ENCODE results near the gene PAIP1.
"Not testable (repeated sequence)": the region's sequence is repeated elsewhere in the genome, so short reads cannot be mapped to it uniquely, and the experiment has no call there.

The PAIP1 gene

GRCh38 chr5:43570450-43571158, 13.7 kb upstream of the PAIP1 start:
- DNase-seq = no peak

- DNase-seq = no peak
These were observed 12.4 kb upstream of the PAIP1 start for GRCh38 chr5:43569236-43569746.

GRCh38 chr5:43567967-43568366, 11.1 kb upstream of the PAIP1 start:
- no peak for DNase-seq

- no peak for DNase-seq
These were observed 8.2 kb upstream of the PAIP1 start for GRCh38 chr5:43565043-43565442.

- no peak for DNase-seq
These were observed 7.5 kb upstream of the PAIP1 start for GRCh38 chr5:43564289-43564850.

GRCh38 chr5:43563321-43563720, 6.4 kb upstream of the PAIP1 start:
- no peak for DNase-seq

GRCh38 chr5:43561356-43561755, 4.5 kb upstream of the PAIP1 start:
- no peak for DNase-seq

- no peak for DNase-seq
These were observed 3.3 kb upstream of the PAIP1 start for GRCh38 chr5:43560128-43560527.

GRCh38 chr5:43556607-43556856, 345 bp downstream of the PAIP1 start:
- not testable (repeated sequence) for DNase-seq

GRCh38 chr5:43555895-43556606, 826 bp downstream of the PAIP1 start:
- DNase-seq = peak; percentile 32

- no peak for DNase-seq
These were observed 2.4 kb downstream of the PAIP1 start for GRCh38 chr5:43554497-43554896.

GRCh38 chr5:43553381-43553780, 3.5 kb downstream of the PAIP1 start:
- DNase-seq = no peak

GRCh38 chr5:43551731-43552130, 5.1 kb downstream of the PAIP1 start:
- DNase-seq = no peak

- DNase-seq = not testable (repeated sequence)
These were observed 7.6 kb downstream of the PAIP1 start for GRCh38 chr5:43549272-43549671.

GRCh38 chr5:43548358-43548757, 8.5 kb downstream of the PAIP1 start:
- no peak for DNase-seq

GRCh38 chr5:43547532-43547931, 9.3 kb downstream of the PAIP1 start:
- DNase-seq = no peak

GRCh38 chr5:43543434-43543833, 13.4 kb downstream of the PAIP1 start:
- no peak for DNase-seq

- no peak for DNase-seq
These were observed 16.1 kb downstream of the PAIP1 start for GRCh38 chr5:43540746-43541145.

- no peak for DNase-seq
These were observed 19.9 kb downstream of the PAIP1 start for GRCh38 chr5:43536972-43537371.

- DNase-seq = no peak
These were observed 23.2 kb downstream of the PAIP1 start for GRCh38 chr5:43533646-43534045.

- no peak for DNase-seq
These were observed 26.2 kb downstream of the PAIP1 start for GRCh38 chr5:43530648-43531047.

GRCh38 chr5:43523662-43524072, 33.2 kb downstream of the PAIP1 start:
- no peak for DNase-seq

- DNase-seq = no peak
These were observed 36.3 kb downstream of the PAIP1 start for GRCh38 chr5:43520615-43521014.

GRCh38 chr5:43515678-43516048, 41.2 kb downstream of the PAIP1 start:
- no peak for DNase-seq

Data from activated CD4-positive, alpha-beta T cell treated with anti-CD3 and anti-CD28 coated beads, Interleukin-2, amount 50 U/mL, for 1 hour (primary cell).